ENCODE results near the gene SAPCD2. TPM values are rescaled to one million over a fixed set of nuclear protein-coding genes. Genes with fewer than 3 reads are reported as not detected.
"Not testable (repeated sequence)": the region's sequence is repeated elsewhere in the genome, so short reads cannot be mapped to it uniquely, and the experiment has no call there.

Gene SAPCD2
- total and polyA plus RNA-seq, 2 donors: 0.63 to 3.2 TPM

DNA sequence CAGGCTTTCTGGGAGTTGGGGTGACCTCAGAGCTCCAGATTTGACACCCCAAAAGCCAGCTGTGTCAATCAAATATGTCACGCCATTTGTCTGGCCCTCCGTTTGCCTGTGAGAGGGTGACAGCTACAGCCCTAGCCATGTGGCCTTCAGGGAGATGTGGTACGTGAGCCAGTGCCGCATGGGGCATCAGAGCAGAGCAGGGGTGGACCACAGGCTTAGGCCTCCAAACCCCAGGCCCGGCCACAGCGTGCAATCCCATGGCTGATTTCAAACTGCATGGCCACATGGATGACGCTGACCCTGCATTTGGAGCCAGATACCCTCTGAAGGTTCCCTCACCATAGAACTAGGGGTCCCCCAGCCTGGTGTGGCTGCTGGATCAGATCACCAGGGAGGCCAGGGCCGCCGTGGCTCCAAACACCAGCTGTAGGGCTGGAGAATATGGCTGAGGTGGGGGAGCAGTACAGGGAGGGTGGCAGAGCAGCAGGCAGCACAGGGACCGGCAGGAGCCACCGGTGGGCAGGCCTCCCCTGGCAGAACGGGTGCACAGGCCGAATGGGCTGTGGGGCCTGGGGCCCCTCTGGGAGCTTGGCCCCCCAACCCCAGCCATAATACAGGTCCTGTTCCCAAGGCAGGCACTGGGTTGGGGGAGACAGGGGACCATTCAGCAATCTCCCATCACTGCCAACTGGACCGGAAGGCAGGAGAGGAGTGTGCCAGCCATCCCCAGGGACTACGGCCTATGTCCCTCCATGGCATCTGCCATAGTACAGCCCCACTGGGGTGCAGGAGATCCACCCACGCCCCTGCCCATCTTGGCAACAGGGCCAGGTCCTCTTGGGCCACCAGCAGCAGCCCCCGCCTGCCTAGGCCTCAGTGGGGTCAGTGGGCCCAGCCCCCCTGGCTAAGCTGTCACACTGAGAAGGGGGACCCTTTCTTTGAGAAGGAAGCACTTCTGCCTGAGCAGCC is 1.5 kb downstream of the SAPCD2 start:
- Histone ChIP-seq H3K36me3 (ENCODE audit: insufficient read depth) (no peaks in the 10 kb centered on the region), H3K27ac (ENCODE audit: low read depth) (no peak overlapping the region), H3K4me3 (ENCODE audit: low read depth, low read length) (no peak overlapping the region), H3K4me1 (ENCODE audit: insufficient read depth) (no peaks in the 10 kb centered on the region)
- DNase-seq (ENCODE audit: extremely low spot score): no peak
- WGBS: 87% methylated on average over 17 of the region's 17 CpGs

GRCh38 chr9:137067860-137068538 is 2.4 kb downstream of the SAPCD2 start:
- no peak overlapping the region for H3K27ac ChIP-seq (ENCODE audit: low read depth)
- WGBS: 57% methylated on average over 12 of the region's 12 CpGs
- no peak overlapping the region for H3K4me3 ChIP-seq (ENCODE audit: low read depth, low read length)
- H3K4me1 ChIP-seq (ENCODE audit: insufficient read depth): no peaks in the 10 kb centered on the region
- H3K36me3 ChIP-seq (ENCODE audit: insufficient read depth): no peaks in the 10 kb centered on the region
- no peak for DNase-seq (ENCODE audit: extremely low spot score)

GRCh38 chr9:137066096-137066861 is 4.1 kb downstream of the SAPCD2 start:
- Histone ChIP-seq H3K4me1 (ENCODE audit: insufficient read depth) (no peaks in the 10 kb centered on the region), H3K36me3 (ENCODE audit: insufficient read depth) (no peaks in the 10 kb centered on the region), H3K4me3 (ENCODE audit: low read depth, low read length) (no peak overlapping the region), H3K27ac (ENCODE audit: low read depth) (no peak overlapping the region)
- no peak for DNase-seq (ENCODE audit: extremely low spot score)
- 94% methylated on average over 26 of the region's 26 CpGs for WGBS

GRCh38 chr9:137065336-137065967 is 4.9 kb downstream of the SAPCD2 start:
- 93% methylated on average over 23 of the region's 23 CpGs for WGBS

GRCh38 chr9:137064880-137065164 is 5.5 kb downstream of the SAPCD2 start:
- H3K36me3 ChIP-seq (ENCODE audit: insufficient read depth): no peaks in the 10 kb centered on the region
- no peak overlapping the region for H3K4me3 ChIP-seq (ENCODE audit: low read depth, low read length)
- no peaks in the 10 kb centered on the region for H3K4me1 ChIP-seq (ENCODE audit: insufficient read depth)
- H3K27ac ChIP-seq (ENCODE audit: low read depth): no peak overlapping the region
- WGBS: 85% methylated on average over 12 of the region's 12 CpGs
- DNase-seq (ENCODE audit: extremely low spot score): no peak

More at GRCh38 chr9:137065336-137065967, 4.9 kb downstream of the SAPCD2 start:
- Histone ChIP-seq H3K36me3 (ENCODE audit: insufficient read depth) (no peaks in the 10 kb centered on the region), H3K4me1 (ENCODE audit: insufficient read depth) (no peaks in the 10 kb centered on the region), H3K4me3 (ENCODE audit: low read depth, low read length) (no peak overlapping the region), H3K27ac (ENCODE audit: low read depth) (no peak overlapping the region)
- DNase-seq (ENCODE audit: extremely low spot score): no peak

DNA sequence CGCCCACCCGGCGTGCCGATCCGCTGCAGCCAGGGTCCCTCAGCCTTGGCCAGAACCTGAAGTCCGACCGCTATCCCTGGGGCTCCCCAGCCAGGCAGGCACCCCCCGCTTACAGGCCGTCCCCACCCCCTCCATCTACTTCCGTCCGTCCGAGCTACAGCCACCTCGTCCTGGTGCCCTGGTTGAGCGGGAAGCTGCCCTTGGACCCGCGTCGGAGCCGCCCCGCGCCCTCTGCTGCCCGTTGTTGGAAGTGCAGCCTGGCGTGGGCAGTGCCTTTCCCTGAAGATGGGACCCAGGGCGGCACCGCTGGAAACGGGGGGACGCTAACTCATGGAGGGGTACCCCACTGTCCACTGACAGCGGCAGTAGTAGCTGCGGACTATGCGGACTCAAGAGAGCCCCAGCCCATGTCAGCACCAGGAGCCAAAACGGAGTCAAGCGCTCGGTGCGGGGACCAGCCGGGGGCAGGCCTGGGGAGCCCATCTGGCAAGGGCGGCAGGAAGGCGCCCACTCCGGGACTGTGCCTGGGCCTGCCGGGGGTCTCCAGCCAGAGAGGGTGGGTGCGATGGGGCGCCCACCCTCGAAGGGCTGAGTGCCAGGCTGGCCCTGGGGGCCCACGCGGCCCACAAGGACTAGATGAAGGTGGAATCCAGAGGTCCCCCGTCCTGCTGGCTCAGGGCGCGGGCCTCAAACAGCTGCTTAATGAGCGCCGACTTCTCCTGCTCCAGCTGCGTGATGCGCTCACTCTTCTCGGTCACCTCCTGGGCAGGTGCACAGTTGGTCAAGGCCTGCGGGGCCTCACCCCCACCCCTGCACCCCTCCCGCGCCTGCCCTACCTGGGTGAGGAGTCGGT is 6.1 kb downstream of the SAPCD2 start:
- no peak overlapping the region for H3K4me3 ChIP-seq (ENCODE audit: low read depth, low read length)
- H3K4me1 ChIP-seq (ENCODE audit: insufficient read depth): no peaks in the 10 kb centered on the region
- H3K36me3 ChIP-seq (ENCODE audit: insufficient read depth): no peaks in the 10 kb centered on the region
- no peak overlapping the region for H3K27ac ChIP-seq (ENCODE audit: low read depth)
- DNase-seq (ENCODE audit: extremely low spot score): no peak
- 50% methylated on average over 55 of the region's 55 CpGs for WGBS

DNA sequence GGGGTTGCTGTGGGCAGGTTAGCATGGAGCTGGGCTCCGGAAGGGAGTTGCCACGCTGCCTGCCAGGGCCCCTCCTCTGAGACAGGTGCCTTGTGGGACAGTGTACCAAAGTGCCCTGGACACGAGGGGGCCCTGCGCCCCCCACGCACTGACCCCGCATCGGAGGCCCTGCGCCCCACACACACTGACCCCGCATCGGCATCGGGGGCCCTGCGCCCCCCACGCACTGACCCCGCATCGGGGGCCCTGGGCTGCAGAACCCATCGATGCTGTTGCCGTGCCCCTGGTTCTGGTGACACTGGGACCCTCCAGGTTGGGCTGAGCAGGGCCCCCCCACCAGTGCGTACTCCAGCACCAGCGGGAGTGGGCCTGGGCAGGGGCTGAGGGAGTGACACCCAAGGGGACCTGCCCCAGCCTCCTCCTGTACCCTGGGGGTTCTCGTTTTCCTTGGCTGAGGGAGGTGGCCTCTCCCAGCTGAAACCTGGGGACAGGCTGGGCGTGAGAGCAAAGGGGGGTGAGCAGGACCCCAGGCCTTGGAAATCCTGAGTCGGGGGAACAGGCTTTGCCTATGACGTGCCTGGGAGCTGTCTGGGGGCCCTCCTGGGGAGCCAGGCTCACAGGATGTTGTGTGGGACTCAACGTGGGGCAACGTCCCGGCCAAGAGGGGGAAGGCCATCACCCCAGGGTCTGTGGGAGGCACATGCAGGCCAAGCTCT is 6.9 kb downstream of the SAPCD2 start:
- no peak for DNase-seq (ENCODE audit: extremely low spot score)
- Histone ChIP-seq H3K4me3 (ENCODE audit: low read depth, low read length) (no peak overlapping the region), H3K4me1 (ENCODE audit: insufficient read depth) (no peaks in the 10 kb centered on the region), H3K27ac (ENCODE audit: low read depth) (no peak overlapping the region), H3K36me3 (ENCODE audit: insufficient read depth) (no peaks in the 10 kb centered on the region)
- WGBS: 84% methylated on average over 26 of the region's 26 CpGs

- not testable (repeated sequence) for DNase-seq (ENCODE audit: extremely low spot score); H3K4me1 ChIP-seq (ENCODE audit: insufficient read depth); H3K4me3 ChIP-seq (ENCODE audit: low read depth, low read length); H3K27ac ChIP-seq (ENCODE audit: low read depth); H3K36me3 ChIP-seq (ENCODE audit: insufficient read depth)
- WGBS: 90% methylated on average over 7 of the region's 9 CpGs
Measured at GRCh38 chr9:137062798-137063197, 7.6 kb downstream of the SAPCD2 start.

- no peak for DNase-seq (ENCODE audit: extremely low spot score)
- no peak overlapping the region for H3K27ac ChIP-seq (ENCODE audit: low read depth)
- 89% methylated on average over 15 of the region's 15 CpGs for WGBS
- H3K4me3 ChIP-seq (ENCODE audit: low read depth, low read length): no peak overlapping the region
- no peaks in the 10 kb centered on the region for H3K36me3 ChIP-seq (ENCODE audit: insufficient read depth)
- H3K4me1 ChIP-seq (ENCODE audit: insufficient read depth): no peaks in the 10 kb centered on the region
Measured at GRCh38 chr9:137062384-137062783, 8.0 kb downstream of the SAPCD2 start.

DNA sequence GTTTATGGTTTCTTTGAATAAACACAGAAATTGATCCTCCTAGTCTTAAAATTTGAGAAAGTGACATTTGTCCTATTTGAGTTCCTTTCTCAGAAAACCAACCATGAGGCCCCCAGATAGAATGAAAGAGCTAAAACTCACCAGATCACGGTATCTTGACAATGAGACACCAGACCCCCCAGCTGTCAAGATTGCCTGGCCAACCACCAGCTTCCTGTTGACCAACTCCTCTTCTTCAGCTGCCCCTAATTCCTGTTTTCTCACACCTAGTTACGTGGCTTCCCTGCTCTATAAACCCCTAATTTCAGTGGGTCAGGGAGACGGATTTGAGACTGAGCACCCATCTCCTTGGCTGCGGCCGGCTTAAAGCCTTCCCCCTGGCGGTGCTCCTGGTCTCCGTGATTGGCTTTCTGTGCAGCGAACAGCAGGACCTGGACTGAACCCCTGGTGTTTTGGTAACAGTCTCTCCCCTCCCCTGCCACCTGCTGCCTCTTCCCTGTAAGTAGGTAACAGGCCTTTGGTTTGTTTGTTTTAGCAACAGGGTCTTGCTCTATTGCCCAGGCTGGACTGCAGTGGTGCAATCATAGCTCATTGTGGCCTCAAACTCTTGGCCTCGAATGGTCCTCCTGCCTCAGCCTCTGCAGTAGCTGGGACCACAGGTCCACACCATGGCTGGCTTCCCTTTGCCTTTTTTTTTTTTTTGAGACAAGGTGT is 11.7 kb downstream of the SAPCD2 start:
- DNase-seq (ENCODE audit: extremely low spot score): no peak
- H3K27ac ChIP-seq (ENCODE audit: low read depth): no peak overlapping the region
- 91% methylated on average over 9 of the region's 9 CpGs for whole genome bisulfite sequencing
- H3K4me1 ChIP-seq (ENCODE audit: insufficient read depth): no peaks in the 10 kb centered on the region
- no peak overlapping the region for H3K4me3 ChIP-seq (ENCODE audit: low read depth, low read length)
- no peaks in the 10 kb centered on the region for H3K36me3 ChIP-seq (ENCODE audit: insufficient read depth)

- no peaks in the 10 kb centered on the region for H3K4me1 ChIP-seq (ENCODE audit: insufficient read depth)
- no peak overlapping the region for H3K4me3 ChIP-seq (ENCODE audit: low read depth, low read length)
- 65% methylated on average over 16 of the region's 16 CpGs for WGBS
- no peaks in the 10 kb centered on the region for H3K36me3 ChIP-seq (ENCODE audit: insufficient read depth)
- no peak for DNase-seq (ENCODE audit: extremely low spot score)
- H3K27ac ChIP-seq (ENCODE audit: low read depth): no peak overlapping the region
Measured at GRCh38 chr9:137057545-137057944, 12.8 kb downstream of the SAPCD2 start.

Measured in urinary bladder (tissue), 4 donors.